Retina (tissue), 1 donor: ENCODE data around the gene TUT4.
A peak's percentile ranks its signal among the peaks of the same experiment; 100 is the strongest.

Source experiments
- DNase-seq: peaks from one replicate; pipeline ENCODE4 v3.0.0-alpha.2; 2016

TUT4 gene

DNA sequence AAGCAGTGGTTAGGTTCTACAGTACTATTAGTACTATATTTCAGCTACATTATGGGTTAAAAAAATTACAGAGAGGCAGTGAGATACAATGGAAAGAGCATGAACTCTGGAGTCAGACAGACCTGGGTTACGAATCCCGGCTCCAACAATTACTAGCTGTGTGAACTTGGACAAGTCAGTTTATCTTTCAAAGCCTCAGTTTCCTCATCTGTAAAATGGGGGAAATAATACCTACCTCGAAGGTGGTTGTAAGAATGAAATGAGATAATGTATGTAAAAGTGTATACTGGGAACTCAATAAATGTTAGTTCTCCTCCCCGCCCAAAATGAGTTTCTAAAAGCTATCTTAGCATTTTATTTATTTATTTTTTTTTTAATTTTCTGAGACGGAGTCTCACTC lies 89.0 kb downstream of the TUT4 start:
- DNase-seq: no peak

DNA sequence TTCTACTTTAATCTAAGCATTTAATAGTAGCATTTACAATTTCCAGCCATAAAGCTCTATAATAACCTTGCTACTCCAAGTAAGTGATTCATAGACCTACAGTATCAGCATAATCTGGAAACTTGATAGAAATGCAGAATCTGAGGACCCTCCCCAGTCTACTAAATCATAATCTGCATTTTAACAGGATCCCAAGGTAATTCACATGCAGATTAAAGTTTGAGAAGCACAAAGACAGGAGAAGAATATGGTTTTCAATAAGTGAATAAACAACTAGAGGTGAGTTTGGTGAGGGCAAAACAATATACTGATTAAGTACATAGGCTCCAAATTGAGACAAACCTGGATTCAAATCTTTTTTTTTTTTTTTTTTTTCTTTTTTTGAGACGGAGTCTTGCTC lies 91.1 kb downstream of the TUT4 start:
- DNase-seq: no peak

DNA sequence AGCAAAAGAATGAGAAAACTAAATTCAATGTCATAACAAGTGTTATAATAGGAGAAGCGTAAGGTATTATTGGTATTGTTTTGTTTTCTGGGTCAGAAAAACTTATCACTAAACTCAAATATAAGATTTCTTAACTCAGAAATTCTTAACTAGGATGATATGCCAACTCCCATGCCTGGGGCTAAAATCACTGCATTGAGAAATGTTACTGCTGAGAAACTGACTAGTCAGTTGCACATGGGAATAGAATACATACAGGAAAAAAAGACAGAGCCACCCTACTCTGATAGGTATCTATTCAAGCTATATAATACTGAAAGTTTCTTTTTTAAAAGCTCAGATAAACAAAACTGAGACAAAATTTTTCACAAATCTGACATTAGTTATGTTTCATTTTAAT lies 92.2 kb downstream of the TUT4 start:
- no peak for DNase-seq

DNA sequence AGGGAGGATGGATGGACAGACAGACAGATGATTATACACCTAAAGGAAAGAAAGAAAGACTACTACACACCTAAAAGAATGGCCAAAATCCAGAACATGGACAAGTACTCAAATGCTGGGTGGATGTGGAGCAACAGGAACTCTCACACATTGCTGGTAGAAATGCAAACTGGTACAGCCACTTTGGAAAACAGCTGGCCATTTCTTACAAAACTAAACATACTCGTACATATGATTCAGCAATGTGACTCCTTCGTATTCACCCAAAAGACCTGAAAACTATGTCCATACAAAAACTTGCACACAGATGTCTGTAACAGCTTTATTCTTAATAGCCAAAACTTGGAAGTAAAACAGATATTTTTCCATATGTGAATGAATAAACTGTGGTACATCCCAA lies 97.2 kb downstream of the TUT4 start:
- DNase-seq: no peak

DNA sequence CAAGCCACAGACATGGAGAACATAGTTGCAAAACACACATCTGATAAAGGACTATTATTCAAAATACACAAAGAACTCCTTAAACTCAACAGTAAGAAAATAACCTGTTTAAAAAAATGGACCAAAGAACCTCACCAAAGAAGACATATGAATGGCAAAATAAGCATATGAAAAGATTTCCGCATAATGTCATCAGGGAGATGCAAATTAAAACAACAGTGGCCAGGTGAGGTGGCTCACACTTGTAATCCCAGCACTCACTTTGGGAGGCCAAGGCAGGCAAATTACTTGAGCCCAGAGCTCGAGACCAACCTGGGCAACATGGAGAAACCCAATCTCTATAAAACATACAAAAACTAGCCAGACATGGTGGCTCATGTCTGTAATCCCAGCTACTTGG lies 98.1 kb downstream of the TUT4 start:
- no peak for DNase-seq

DNA sequence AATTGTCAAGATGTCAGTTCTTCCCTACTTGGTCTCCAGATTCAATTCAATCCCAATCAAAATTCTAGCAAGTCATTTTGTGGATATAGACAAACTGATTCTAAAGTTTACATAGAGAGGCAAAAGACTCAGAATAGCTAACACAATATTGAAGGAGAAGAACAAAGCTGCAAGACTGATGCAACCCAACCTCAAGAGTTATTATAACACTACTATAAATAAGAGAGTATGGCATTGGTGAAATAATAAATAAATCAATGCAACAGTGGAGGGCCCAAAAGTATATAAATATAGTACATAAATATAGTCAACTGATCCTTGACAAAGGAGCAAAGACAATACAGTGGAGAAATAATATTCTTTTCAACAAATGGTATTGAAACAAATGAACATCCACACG lies 98.8 kb downstream of the TUT4 start:
- DNase-seq: no peak

DNA sequence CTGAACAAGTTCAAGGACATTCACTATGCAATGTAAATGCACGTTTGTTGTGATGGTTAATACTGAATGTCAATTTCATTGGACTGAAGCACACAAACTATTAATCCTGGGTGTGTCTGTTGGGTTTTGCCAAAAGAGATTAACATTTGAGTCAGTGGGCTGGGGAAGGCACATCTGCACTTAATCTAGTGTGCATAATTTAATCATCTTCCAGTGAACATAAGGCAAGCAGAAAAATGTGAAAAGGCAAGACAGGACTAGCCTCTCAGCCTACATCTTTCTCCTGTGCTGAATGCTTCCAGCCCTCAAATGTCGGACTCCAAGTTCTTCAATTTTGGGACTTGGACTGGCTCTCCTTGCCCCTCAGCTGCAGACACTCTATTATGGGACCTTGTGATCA lies 108.4 kb downstream of the TUT4 start:
- no peak for DNase-seq

DNA sequence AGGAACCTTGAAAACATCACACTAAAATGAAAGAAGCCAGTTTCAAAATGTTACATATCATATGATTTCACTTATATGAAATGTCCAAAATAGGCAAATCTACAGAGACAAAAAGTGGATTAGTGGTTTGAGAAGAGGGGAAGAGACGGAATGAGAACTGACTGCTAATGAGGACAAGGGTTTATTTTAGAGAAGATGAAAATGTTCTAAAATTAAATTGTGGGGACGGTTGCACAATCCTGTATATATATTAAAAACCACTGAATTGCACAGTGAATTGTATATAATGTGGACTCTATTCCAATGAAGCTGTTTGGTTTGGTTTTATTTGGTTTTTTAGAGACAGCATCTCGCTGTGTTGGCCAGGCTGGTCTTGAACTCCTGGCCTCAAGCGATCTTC lies 112.9 kb downstream of the TUT4 start:
- DNase-seq: no peak

DNA sequence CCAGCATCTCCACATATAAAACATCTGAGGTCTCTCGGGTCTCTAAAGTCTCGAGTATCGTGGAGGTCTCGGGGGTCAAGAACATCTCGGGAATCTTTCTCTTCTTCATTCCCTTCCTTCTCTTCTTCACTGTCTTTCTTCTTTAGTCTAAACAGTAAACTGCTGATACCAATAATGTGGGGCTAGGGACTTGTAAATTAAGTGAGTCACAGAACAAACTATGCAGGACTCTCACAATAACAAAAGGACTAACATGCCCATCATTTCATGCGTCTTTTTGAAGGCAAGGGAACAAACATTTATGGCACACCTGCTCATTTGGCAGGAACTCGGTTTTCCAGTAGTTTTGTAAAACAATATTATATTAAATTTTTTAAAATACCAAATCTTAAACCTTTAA lies 116.1 kb downstream of the TUT4 start:
- no peak for DNase-seq

DNA sequence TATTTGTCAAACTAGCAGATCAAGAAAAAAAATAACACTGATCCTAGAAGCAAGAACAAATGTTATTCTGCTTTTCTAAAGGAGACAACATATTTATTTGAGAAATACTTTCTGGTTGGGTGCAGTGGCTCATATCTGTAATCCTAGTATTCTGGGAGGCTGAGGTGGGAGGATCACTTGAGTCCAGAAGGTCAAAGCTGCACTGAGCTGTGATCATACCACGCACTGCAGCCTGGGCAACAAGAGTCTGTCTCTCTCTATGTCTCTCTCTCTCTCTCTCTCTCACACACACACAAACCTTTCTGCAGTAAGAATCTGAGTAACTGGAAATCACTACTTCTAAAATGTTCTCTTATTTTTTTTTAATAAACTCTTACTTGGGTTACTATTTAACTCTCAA lies 117.2 kb downstream of the TUT4 start:
- DNase-seq: no peak

DNA sequence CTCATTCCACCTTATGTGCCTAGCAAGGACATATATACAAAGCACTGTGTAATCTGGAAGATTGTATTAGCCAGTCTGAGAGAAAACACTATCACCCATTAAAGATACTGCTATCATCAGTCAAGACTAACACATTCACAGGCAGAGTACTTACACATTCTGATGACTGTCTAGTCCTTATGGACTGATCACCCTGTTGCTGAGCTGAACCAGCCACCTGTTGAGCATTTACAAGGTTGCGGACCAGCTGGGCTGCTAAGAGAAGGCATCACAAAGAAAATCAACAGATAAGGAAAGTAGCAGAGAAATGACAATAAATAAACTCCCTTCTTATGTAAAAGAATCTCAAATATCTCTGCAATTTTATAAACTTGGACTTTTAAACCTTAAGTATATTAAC lies 117.7 kb downstream of the TUT4 start:
- DNase-seq: no peak

DNA sequence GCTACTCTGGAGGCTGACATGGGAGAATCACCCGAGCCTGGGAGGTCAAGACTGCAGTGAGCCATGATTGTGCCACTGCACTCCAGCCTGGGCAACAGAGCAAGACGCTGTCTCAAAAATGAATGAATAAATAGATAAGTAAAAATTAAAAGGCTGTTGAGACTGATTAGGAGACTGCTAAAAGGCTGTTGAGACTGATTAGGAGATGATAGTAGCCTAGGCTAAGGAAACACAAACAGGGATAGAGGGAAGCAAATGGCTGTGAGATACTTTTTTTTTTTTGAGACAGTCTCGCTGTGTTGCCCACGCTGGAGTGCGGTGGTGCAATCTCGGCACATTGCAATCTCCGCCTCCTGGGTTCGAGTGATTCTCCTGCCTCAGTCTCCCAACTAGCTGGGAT lies 120.1 kb downstream of the TUT4 start:
- DNase-seq: no peak

DNA sequence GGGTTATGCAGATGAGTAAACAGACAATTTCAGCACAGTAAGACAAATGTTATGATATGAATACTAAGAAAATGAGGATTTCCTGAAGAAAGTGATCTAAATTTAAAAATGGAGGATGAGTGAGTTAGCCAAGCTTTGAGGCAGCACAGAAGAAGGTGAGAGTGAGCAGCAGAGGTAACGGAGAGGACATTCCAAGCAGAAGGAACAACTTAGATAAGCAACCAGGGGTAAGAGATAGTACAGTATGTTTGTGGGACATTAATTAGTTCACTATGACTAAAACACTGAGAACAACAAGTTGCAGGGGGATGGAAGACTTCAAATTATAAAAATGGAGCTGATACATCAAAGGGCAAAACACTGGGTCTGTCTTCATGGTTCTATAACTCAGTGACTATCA lies 125.7 kb downstream of the TUT4 start:
- DNase-seq: no peak

DNA sequence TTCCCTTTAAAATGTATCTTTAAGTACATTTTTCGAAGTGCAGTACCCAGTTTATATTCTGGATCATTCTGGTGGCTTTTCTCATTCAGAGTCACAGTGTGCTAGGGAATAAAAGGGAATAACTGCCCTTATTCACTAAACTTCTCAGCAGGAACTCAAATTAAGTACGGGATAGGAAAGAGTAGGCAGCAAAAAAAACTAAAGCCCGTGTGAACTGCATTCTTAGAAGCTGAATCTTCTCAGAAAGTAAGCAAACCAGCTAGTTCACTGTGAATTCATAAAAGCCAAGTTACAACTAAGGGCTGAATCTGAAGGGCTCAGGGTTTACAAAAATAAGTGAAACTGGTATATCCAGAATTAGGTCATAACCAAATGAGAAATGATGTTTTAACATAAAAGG lies 126.5 kb downstream of the TUT4 start:
- DNase-seq: no peak

DNA sequence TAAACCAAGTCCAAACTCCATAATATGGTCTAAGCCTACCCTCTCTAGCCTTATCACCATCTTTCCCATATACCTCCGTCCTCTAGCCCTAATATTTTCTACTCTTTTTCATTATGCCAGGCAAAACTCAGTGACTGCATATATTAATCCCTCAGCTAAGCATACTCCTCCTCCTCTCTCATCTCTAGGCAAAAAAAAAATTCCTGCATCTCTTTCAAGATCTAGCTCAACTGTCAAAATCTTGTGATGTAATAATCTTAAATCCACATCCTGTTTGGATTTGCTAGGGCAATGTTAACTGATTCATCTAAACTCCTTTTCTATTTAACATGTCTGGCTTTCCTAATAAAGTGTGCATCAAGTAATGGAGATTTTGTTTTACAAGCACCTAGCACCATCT lies 128.1 kb downstream of the TUT4 start:
- no peak for DNase-seq

DNA sequence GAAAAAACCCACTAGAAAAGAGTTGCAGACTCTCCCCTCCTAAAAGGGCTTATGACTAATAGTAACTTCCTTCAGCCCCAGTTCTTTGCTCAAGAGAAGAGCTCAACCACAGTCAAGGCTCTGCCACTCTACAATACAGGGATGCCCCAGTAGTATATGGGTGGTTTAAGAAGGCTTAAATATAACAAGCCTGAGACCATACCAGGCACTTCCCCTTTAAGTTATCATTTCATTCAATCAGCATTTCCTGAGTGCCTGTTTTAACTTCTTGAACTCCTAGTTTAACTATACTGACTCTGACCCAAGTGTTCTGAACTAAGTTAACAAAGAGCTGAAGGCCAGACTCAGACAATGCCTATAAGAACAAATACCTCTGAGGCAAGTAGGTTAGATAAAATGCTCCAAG lies 128.7 kb downstream of the TUT4 start:
- DNase-seq: no peak

DNA sequence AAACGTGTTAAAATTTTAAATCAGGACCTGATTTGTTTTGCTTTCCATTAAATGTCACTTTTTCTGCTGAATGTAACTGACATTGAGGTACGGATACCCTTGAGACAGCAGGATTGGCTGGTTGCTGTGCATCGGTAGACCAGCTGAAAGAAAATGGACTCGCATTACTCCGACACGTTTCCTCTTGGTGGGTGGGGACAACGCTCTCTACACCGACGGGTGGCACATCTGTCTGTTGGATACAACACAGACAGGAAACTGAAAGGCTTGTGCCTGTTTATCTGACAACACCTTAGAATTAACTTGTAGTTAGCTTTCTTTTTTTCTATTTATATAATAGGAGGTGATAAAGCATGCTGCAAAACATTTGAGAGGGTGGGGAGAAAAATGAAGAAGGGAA lies 129.1 kb downstream of the TUT4 start:
- DNase-seq: no peak

DNA sequence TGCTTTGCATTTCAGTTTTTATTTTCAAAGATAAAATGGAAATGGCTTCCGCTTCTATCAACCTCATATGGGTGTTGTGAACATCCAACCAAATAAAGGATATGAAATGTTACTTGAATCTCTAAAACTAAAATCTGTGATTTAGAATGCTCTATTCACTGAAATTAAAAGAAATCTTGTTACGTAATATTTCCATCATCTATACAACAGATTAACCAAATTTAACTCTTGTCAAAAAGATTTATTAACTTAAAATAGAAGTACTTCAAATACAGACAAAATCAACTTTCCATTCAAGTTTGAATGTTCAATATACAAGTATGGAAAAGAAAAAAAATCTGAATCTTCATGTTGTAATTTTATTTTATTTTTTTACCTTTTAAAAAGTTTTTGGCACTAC lies 129.8 kb downstream of the TUT4 start:
- DNase-seq: no peak

DNA sequence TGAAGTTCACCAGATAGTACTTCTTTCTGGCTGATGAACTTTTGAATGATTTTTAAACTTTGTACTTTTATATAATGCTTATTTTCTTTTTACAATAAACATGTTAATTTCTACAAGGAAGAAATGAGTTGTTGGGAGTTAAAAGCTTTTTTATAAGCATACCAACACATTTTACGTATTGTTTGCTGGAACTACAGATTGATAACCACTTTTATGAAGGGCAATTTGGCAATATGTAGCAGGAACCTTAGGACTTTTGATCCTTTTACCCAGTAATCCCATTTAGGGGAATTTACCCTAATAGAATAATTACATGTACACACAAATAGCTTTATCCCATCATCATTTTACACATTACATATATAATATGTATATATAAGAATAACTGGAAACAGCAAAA lies 132.2 kb downstream of the TUT4 start:
- no peak for DNase-seq

DNA sequence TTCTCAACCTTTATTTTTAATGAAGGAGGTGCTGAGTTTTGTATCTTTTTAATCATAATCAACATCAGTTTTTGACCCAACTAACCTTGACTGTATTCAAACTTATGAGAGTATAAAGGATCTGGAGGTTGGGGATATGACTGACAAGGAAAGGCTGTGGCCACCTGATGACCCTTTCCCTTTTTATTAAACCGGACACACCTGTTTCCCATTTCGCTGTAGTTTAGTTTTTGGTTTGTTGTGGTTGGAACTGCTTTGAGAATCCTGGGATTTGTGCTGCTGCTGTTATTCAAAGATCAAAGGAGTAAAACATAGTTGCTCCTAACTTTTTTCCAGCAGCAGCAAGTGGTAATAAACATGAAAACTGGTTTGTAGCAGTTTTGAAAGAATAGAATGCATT lies 136.1 kb downstream of the TUT4 start:
- DNase-seq: no peak

DNA sequence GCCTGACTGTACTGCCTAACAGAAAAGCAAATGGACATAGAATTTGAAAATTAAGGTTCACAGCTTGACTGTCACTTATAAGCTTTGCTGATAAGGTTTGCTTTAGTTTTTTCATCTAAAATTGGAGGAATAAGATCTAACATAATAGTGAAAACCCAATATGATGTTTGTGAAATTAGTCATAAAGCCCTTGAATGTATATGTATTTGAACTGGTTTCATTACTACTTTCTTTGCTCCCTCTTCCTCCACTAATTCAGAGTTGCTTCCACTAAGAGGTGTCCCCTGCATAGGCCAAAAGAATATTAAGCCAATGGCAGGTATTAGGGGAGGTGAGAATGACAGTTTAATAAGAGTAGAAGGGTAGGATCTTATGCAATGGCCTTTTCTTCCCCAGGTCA lies 137.9 kb downstream of the TUT4 start:
- no peak for DNase-seq

DNA sequence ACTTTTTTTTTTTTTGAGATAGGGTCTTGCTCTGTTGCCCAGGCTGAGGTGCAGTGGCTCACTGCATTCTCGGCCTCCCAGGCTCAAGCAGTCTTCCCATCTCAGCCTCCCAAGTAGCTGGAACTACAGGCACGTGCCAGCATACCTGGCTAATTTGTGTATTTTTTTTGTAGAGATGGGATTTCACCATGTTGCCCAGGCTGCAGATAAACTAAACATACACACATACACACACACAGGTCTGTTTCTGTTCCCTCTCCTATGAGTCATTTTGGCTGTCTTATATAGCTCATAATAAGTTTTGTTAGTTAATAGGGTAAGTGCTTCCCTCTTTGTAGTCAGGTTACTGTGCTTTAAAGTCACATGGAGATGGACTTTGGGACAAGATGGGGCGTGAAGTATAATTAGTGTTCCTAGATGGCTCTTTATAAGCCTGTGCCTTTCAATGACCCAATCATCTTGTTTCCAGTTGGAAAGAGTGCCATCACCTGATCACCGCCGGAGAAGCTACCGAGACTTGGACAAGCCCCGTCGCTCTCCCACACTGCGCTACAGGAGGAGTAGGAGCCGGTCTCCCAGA lies 139.4 kb downstream of the TUT4 start:
- DNase-seq: no peak

DNA sequence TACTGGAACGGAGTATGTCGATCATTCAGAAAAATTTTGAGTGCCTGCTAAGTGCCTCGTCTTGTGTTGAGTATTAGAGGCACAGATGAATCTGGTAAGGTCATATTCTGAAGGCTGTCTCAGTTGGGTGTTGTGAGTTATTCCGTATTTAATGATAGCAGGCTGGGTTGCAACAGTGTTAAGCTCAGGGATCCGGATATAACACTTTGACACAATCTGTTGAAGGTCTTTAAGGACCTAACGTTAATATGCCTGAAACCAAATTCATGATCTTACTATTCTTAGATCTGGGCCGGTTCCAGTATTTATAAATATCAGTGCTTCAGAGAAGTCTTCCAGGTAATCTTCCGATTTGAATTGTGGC lies 147.9 kb downstream of the TUT4 start:
- no peak for DNase-seq

DNA sequence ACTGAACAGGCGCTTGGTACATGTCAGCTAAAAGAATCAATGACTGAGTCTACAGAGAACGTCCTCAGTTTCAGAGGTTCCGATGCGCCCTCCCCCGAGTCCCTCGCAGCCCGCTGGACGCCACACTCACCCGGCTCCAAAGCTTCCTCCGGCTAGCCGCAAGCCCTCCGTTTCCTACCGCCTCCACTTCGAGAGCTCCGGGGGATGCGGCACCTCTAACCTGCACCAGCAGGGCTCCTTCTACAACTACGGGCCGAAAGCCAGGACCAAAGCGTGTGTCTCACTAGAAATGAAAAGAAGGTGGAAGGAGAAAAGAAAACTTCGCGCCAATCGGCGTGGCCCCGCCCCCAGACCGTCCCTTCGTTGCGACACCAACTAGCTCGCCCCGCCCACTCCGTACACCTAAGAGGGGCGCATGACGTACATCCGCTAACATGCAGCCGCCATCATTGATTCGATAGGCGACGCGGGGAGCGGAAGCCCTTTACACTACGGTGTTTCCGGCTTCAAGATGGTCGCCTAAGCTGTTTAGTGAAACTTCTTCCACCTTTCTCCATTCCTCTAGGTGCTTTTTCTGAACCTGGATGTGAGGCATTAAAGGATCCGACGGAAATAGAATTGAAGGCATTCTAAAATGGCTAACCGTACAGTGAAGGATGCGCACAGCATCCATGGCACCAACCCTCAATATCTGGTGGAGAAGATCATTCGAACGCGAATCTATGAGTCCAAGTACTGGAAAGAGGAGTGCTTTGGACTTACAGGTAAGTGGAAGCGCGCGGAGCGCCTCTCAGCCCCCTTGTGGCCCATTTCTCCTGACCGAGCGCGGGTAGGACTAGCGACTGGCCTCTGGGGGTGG lies 148.5 kb downstream of the TUT4 start, which contains the start of the genes ORC1 and PRPF38A:
Gene ORC1 (minus strand): TSS at position 308 of the 859 bp plus-strand sequence. CDS start 2,200 bp downstream, outside the sequence.
Gene PRPF38A (plus strand): TSS at position 487 of the 859 bp plus-strand sequence. CDS start 148 bp downstream, at position 635.
- DNase-seq: peak; percentile 96
